ENCODE measurements around the gene NPDC1.
"Not testable (repeated sequence)": the region's sequence is repeated elsewhere in the genome, so short reads cannot be mapped to it uniquely, and the experiment has no call there.

The NPDC1 gene

DNA sequence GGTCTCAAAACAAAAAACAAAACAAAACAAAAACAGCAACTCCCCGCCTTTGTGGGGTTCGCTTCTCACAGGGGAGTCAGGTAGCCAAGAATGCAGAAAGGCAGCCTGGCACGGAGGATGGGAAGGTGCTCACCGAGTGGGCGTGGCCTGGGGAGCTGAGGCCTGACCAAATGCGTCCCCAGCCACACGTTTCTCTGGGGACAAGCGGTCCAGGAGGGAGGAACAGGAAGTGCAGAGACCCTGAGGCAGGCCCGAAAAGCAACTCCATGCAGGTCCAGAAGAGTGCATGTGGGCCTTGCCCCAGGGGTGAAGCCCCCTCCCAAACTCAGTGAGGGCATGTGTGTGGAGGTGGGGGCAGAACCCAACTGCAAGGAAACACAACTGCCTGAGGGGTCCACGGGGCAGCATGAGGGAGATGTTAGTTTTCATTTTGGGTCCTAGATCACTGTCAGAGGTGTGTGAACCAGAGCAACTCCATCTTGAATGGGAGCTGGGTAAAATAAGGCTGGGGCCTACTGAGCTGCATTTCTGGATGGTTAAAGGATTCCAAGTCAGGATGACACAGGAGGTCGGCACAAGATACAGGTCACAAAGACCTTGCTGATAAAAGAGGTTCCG is 28.8 kb upstream of the NPDC1 start:
- DNase-seq = no peak

DNA sequence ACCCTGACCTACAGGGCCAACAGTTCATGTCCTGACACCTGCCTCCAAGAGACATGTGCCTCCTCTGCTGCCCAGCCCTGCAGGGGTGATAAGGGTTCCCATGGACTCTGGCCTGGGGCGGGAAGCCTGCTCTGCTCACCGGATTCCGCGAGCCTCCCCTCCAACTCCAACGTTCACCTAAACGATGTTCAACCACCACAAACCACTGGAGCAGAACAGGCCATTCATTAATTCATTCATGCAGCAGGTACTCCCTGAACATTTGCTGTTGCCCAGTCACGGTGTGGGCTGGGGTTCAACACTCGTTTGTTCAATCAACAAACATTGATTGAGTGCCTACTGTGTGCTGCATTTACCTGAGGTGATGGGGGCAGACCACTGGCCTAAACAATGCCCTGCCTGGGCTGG is 28.0 kb upstream of the NPDC1 start:
- DNase-seq = no peak

DNA sequence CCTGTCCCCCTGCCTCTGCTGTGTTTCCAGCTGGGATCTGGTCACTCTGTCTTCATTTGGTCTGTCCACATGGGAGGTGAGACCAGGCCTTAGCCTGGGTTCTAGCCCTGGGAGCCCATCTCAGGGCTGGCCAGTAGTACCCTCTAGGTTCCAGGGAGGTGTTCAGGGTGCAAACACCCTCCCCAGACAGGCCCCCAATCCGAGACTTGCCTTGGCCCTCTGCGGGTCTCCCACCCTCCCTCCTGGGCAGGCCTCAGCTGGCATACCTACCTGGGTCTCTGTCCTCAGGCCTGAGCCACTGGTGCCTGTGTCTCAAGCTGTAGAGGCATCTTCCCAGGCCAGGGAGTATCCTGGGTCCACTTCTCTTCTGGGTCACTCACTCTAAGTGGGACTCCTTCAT is 25.3 kb upstream of the NPDC1 start:
- DNase-seq = no peak

DNA sequence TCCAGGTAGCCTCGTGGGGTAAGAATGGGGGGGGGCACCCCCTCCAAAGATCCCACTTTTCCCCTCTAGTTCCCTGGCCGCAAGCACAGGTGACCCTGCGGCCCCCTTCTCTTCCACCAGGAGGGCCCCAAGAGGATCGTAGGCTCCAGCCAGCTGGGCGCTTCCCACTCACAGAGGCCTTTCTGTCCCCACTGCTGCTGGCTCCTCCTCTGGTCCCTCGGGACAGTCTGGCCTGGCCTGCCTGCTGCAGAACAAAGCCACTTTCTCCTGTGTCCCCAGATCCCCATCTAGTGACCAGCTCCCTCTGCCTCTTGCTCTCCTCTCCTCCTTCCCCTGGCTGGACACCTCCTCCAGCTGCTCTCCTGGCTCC is 24.9 kb upstream of the NPDC1 start:
- no peak for DNase-seq

DNA sequence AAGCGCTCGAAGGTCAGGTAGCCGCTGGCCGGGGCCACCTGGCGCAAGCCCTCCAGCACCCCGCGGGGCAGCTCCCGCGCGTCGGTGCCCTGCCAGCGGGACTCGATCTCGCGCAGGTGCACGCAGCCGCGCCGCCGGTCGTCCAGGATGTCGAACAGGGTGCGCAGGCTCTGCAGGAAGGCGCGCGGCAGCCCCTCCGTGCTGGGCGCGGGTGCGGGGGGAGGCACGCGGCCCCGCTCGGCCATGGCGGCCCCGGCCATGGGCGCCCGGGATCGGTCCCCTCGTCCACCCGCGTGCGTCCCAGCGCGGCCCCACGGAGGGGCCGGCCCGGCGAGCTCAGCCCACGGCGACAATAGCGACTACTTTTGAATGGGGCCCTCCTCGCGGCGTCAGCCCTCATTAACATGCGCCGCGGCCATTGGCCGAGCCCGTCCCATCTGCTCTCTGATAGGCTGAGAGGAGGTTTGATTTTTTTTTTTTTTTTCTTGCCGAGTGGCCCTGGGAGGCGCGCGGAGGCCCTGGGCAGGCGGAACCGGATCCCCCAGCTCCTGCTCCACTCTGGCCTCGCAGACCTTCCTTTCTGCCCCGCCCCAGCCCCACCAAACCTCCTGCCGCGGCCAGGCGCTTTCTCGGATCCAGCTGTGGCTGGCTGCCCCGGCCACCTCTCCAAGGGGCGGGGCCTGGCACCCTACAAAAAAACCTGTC is 24.4 kb upstream of the NPDC1 start, which contains the start of gene SAPCD2:
Gene SAPCD2, minus strand, starts transcription at position 357 of the 705 bp plus-strand sequence. Its CDS starts 97 bp downstream, at position 260.
- DNase-seq = peak; percentile 49 to 66

DNA sequence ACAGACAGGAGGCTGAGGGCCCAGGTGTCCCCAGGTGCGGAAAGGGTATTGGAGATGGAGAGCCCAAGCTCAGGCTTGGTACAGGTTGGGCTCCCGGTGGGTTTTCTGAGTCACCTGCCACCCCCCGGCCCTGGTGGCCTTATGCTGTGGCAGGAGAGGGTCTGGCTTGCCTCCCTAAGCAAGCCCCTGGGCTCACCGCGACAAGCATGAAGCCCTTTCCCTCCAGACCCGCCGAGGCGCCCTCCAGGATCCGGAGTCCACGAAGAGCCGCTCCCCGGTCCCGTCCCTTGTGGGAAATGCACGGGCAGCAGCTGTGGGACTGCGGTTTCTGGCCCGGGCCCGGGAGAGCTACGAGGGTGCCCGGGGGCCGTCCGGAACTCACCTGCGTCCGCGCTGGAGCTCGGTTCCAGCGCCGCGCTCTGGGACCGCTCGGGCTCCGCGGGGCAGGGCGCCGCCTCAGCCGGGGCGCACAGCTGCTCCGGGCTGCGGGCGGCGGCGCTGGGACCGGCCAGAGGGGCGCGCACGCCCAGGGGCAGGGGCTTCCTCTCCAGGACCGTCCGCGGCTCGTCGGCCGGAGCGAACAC is 23.6 kb upstream of the NPDC1 start:
- DNase-seq = no peak

DNA sequence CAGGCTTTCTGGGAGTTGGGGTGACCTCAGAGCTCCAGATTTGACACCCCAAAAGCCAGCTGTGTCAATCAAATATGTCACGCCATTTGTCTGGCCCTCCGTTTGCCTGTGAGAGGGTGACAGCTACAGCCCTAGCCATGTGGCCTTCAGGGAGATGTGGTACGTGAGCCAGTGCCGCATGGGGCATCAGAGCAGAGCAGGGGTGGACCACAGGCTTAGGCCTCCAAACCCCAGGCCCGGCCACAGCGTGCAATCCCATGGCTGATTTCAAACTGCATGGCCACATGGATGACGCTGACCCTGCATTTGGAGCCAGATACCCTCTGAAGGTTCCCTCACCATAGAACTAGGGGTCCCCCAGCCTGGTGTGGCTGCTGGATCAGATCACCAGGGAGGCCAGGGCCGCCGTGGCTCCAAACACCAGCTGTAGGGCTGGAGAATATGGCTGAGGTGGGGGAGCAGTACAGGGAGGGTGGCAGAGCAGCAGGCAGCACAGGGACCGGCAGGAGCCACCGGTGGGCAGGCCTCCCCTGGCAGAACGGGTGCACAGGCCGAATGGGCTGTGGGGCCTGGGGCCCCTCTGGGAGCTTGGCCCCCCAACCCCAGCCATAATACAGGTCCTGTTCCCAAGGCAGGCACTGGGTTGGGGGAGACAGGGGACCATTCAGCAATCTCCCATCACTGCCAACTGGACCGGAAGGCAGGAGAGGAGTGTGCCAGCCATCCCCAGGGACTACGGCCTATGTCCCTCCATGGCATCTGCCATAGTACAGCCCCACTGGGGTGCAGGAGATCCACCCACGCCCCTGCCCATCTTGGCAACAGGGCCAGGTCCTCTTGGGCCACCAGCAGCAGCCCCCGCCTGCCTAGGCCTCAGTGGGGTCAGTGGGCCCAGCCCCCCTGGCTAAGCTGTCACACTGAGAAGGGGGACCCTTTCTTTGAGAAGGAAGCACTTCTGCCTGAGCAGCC is 22.8 kb upstream of the NPDC1 start:
- no peak for DNase-seq

DNA sequence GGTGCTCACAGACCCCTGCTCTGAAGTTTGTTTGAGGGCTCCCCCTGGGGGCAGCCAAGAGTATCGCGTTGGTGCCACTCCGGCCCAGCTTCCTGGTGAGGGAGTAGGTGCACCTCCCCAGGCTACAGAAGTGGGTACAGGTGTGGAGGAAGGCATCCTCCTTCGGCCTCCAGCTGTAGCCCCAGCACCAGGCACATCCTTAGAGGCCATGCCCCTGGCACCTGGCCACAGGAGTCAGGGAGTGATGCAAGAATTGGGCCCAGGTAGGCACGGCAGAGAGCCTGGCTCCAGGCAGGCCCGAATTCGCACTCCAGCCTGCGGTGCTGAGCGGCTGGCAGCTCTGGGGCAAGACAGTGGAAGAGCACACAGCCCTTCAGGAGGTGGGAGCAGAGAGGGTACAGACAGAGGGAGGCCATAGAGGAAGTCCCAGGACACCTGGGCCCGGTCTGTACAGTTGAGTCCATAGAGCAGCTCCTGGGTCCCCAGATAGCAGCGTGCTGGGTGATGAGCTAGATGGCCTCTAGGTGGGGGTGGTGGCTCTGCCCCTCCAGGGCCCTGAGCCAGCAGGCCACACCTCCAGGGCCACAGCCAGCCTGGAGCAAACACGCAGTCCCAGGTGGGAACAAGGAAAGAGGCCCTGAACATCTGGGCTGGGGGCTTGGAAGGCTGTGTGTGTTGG is 22.0 kb upstream of the NPDC1 start:
- peak; percentile 20 to 58 for DNase-seq

DNA sequence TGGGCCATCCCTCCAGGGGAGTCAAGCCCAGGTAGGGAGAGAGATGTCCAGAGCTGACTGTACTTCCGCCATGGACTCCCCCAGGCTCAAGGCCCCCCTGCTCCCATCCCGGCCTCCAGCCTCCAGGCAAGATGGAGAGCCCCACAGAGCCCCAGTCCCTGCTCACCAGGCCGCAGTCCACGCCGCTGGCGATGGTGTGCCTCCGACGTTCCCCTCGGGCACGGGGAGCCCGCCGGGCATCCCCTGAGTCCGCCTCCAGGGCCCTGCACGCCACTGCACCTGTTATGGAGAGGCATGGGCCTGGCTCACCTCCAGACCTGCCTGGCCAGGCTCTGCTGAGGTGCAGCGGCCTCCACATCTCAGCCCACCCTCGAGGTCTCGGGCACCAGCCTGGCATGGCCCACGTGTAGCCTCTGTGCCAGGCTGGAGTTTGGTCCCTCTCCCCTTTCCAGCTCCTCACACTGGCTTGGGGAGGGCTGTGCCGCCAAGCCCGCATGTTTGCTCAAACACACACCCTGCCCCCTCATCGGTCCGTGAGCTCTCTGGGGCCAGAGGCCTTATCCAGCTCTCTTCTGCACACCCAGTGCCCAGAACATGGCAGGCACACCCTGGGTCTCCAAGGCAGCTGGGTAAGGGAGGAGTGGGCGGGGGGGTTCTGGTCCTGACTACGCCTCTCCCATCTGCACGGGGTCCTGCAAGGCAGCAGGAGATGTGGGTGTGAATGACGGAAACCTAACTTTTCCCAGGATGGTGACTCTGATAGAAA is 20.3 kb upstream of the NPDC1 start:
- no peak for DNase-seq

DNA sequence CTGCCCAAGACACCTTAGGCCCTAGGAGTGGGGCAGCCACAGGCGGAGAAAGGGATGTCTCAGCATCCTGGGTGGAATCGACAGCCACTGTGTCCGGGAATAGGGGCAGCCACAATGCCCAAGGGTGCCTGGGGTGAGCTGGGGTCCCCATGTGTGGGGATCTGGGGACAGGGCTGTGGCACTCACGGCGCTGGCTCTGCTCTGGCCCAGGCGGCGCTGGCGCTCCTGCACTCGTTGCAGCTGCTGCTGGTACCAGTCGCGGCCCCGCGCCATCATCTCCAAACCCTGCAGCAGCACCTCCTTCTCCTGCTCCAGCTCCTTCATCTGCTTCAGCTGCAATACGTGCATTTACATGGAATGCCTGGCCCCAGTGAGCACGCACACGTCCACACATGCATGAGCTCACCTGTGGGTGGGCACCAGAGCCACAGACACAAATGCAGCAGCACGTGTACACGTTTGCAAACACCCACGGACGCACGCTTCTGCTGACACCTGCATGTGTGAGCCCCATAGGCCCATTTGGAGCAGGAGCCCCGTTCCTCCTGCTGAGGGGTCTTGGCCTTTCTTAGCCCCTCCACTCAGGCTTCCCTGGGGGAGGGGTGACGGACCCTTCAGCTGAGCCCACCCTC is 19.5 kb upstream of the NPDC1 start:
- no peak for DNase-seq

DNA sequence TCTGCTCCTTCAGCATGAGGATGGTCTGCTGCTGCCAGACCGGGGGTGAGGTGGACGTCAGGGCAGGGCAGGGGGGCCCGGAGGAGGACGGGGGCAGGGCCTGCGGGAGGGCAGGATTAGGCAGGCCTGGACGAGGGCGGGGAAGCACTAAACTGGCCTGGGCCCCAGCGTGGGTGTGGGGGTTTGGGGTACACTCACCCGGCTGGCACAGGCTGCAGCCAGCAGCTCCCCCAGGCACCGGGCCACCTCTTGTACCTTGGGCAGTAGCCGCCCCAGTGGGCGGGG is 18.8 kb upstream of the NPDC1 start:
- no peak for DNase-seq

DNA sequence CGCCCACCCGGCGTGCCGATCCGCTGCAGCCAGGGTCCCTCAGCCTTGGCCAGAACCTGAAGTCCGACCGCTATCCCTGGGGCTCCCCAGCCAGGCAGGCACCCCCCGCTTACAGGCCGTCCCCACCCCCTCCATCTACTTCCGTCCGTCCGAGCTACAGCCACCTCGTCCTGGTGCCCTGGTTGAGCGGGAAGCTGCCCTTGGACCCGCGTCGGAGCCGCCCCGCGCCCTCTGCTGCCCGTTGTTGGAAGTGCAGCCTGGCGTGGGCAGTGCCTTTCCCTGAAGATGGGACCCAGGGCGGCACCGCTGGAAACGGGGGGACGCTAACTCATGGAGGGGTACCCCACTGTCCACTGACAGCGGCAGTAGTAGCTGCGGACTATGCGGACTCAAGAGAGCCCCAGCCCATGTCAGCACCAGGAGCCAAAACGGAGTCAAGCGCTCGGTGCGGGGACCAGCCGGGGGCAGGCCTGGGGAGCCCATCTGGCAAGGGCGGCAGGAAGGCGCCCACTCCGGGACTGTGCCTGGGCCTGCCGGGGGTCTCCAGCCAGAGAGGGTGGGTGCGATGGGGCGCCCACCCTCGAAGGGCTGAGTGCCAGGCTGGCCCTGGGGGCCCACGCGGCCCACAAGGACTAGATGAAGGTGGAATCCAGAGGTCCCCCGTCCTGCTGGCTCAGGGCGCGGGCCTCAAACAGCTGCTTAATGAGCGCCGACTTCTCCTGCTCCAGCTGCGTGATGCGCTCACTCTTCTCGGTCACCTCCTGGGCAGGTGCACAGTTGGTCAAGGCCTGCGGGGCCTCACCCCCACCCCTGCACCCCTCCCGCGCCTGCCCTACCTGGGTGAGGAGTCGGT is 18.3 kb upstream of the NPDC1 start:
- peak; percentile 19 to 43 for DNase-seq

DNA sequence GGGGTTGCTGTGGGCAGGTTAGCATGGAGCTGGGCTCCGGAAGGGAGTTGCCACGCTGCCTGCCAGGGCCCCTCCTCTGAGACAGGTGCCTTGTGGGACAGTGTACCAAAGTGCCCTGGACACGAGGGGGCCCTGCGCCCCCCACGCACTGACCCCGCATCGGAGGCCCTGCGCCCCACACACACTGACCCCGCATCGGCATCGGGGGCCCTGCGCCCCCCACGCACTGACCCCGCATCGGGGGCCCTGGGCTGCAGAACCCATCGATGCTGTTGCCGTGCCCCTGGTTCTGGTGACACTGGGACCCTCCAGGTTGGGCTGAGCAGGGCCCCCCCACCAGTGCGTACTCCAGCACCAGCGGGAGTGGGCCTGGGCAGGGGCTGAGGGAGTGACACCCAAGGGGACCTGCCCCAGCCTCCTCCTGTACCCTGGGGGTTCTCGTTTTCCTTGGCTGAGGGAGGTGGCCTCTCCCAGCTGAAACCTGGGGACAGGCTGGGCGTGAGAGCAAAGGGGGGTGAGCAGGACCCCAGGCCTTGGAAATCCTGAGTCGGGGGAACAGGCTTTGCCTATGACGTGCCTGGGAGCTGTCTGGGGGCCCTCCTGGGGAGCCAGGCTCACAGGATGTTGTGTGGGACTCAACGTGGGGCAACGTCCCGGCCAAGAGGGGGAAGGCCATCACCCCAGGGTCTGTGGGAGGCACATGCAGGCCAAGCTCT is 17.5 kb upstream of the NPDC1 start:
- no peak for DNase-seq

DNA sequence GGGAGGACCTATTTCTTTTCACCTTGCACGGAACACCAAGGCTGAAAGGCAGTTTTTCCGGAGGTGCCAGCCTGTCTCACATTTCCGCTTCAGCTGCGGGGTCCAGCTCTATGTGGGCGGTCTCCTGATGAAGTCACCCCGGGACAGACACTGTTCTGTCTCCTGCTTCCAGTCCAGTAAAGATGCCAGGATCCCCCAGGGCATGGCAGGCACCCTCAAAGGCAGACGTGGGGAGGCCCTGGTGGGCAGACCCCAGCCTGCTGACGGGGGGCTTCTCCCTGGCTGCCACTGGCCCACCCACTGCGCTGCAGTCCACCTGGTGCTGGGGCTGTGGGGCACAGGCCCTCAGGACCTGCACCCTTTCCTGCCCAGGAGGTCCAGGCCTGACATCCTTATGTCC is 16.8 kb upstream of the NPDC1 start:
- not testable (repeated sequence) for DNase-seq

DNA sequence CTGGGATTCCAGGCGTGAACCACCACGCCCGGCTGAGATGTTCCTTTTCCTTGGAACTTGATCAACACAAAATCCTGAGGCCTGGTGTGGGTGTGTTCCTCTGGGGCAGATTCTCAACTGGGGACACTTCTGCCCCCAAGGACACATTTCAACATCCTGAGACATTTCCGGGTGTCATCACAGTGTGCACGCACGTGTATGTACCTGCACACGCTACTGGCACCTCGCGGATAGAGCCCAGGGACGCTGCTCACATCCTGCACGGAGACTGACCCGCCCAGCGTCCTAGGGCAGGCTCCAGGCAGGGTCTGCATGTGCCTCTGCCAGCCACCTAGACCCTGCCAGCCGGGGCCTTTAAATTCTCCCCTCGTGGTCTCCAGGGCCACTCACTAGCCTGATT is 16.4 kb upstream of the NPDC1 start:
- DNase-seq = no peak

DNA sequence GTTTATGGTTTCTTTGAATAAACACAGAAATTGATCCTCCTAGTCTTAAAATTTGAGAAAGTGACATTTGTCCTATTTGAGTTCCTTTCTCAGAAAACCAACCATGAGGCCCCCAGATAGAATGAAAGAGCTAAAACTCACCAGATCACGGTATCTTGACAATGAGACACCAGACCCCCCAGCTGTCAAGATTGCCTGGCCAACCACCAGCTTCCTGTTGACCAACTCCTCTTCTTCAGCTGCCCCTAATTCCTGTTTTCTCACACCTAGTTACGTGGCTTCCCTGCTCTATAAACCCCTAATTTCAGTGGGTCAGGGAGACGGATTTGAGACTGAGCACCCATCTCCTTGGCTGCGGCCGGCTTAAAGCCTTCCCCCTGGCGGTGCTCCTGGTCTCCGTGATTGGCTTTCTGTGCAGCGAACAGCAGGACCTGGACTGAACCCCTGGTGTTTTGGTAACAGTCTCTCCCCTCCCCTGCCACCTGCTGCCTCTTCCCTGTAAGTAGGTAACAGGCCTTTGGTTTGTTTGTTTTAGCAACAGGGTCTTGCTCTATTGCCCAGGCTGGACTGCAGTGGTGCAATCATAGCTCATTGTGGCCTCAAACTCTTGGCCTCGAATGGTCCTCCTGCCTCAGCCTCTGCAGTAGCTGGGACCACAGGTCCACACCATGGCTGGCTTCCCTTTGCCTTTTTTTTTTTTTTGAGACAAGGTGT is 12.7 kb upstream of the NPDC1 start:
- no peak for DNase-seq

DNA sequence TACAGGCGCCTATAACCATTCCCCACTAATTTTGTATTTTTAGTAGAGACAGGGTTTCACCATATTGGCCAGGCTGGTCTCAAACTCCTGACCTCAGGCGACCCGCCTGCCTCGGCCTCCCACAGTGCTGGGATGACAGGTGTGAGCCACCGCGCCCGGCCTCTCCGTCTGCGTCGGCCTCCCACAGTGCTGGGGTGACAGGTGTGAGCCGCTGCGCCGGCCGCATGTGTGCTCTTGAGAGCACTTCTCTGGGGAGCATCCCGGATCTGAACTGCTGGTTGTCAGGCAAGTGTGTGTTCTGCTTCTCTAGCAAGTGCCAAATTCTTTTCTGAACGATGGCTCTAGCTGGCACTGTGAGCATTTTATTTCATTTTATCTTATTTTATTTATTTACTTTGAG is 11.6 kb upstream of the NPDC1 start:
- DNase-seq = no peak

DNA sequence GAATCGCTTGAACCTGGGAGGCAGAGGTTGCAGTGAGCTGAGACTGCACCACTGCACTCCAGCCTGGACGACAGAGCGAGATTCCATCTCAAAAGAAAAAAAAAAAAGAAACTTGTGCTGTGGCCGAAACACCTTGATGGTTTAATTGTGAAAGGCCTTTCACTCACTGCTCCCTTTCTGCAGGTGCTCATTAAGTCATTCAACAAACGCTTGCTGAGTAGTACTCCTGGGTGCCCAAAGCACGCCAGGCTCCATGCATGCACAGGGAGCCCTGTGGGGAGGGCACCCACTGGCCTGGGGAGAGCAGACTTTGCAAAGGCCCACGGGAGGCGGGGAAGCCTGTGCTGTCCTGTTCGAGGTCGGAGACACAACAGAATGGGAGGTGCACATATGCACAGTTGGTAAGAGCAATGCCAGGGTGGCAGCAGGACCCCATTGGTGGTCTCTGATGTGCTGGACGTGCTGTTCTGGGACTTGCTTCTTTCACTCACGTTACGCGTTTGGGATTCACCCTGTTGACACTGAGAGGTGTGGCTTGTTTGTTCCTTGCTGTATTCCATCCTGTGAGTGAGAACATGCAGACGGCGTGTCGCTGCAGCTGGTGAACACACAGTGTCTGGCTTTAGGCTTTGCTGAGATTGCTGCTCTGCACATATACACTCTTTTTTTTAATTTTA is 10.9 kb upstream of the NPDC1 start:
- DNase-seq = no peak

Data from bone marrow (tissue), 2 donors.